ENCODE data around the gene UBE3D. TPM values are rescaled to one million over a fixed set of nuclear protein-coding genes. Genes with fewer than 3 reads are reported as not detected.

UBE3D gene
- total RNA-seq, 1 experiment from 2014 or later, result 5.5 TPM

DNA sequence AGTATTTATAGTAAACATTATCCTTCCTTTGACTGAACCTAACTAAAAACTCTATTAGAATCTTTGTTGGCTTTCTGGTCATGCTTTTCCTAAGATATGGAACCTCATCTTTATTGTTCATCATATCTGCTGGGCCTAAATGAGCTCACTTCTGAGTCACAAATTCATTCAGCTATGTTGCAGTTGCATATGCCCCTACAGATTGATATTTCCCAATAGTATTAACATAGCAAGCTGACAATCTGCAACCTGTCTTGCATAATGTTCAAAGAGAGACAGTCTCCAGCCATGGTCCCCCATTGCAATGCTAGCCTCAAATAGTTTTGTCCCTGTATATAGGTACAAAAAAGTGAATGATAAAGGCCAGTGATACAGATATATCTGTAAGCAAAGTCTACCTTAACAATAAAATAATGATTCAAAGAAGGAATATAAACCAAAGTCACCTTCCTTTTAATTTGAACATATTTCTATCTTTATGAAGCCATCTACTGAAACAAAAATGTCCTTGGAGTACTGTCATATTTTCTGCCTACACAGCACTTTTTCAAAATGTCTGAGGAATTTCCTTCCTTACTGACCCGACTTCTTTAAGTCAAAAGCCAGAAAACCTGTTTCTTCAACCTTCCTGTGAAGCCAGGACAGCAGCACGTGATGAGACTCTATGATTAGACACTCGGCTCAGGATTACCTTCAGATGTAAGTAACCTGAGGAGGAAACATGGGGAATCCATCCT is 140.7 kb downstream of the UBE3D start:
- no peaks in the 10 kb centered on the region for H3K9me2 ChIP-seq (ENCODE audit: insufficient read depth)
- H3K36me3 ChIP-seq (ENCODE audit: low read depth), result no peaks in the 10 kb centered on the region
- H4K20me1 ChIP-seq (ENCODE audit: insufficient read depth), result no peaks in the 10 kb centered on the region
- no peaks in the 10 kb centered on the region for H3K79me2 ChIP-seq (ENCODE audit: low read depth)
- H3K4me2 ChIP-seq, result no peak overlapping the region
- ChIA-PET CTCF (no interaction called here), POLR2A (ENCODE audit: unreplicated experiment) (no interaction called here)
- BruUV-seq (replicated peaks), result no TSS peak
- no peaks in the 10 kb centered on the region for H3K4me1 ChIP-seq (replicated peaks; ENCODE audit: insufficient read depth)
- H3K27me3 ChIP-seq (ENCODE audit: insufficient read depth, low read depth), result no peaks in the 10 kb centered on the region
- TF ChIP-seq EZH2 (IDR thresholded peaks at IDR 0.05; ENCODE audit: low read depth) (no peak), CTCF (conservative IDR thresholded peaks at IDR 0.05) (no peak)
- no peaks in the 10 kb centered on the region for H3F3A ChIP-seq (ENCODE audit: insufficient read depth, low read depth)
- intact Hi-C loops (cut with micrococcal nuclease; ENCODE audit: unreplicated experiment), result no loop called here
- H2AFZ ChIP-seq, result no peak overlapping the region
- no peak overlapping the region for H3K27ac ChIP-seq
- H3K9me3 ChIP-seq (ENCODE audit: insufficient read depth, low read depth), result no peaks in the 10 kb centered on the region
- H3K4me3 ChIP-seq, result no peak overlapping the region
- no peak for DNase-seq

DNA sequence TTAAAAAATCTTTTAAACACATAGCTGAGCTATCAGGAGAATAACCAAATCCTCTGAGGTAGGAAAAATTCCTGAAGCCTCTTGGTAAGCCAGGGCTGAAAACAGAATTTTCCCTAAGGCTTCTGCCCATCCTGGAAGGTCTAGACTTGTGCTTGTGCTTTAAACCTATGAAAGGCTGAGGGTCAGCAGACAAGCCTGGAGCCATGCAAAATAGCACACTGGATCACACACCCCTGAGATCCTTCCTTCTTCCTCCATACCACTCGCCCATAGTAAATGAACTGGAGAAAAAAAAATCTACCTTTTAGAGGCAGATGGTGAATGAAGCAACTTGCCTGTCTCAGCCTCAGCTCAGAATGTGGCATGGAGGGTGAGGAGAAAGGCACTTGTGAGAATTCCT is 144.4 kb downstream of the UBE3D start:
- no peak for DNase-seq
- Histone ChIP-seq H3F3A (ENCODE audit: insufficient read depth, low read depth) (no peaks in the 10 kb centered on the region), H2AFZ (no peak overlapping the region), H3K9me2 (ENCODE audit: insufficient read depth) (no peaks in the 10 kb centered on the region), H3K36me3 (ENCODE audit: low read depth) (no peaks in the 10 kb centered on the region), H3K4me1 (replicated peaks; ENCODE audit: insufficient read depth) (peaks cover 12% of the 10 kb centered on the region), H3K79me2 (ENCODE audit: low read depth) (no peaks in the 10 kb centered on the region), H4K20me1 (ENCODE audit: insufficient read depth) (no peaks in the 10 kb centered on the region), H3K27ac (no peak overlapping the region), H3K4me3 (no peak overlapping the region), H3K9me3 (ENCODE audit: insufficient read depth, low read depth) (no peaks in the 10 kb centered on the region), H3K27me3 (ENCODE audit: insufficient read depth, low read depth) (no peaks in the 10 kb centered on the region), H3K4me2 (no peak overlapping the region)
- ChIA-PET CTCF (no interaction called here), POLR2A (ENCODE audit: unreplicated experiment) (no interaction called here)
- intact Hi-C loops (cut with micrococcal nuclease; ENCODE audit: unreplicated experiment), result no loop called here
- BruUV-seq (replicated peaks), result no TSS peak
- TF ChIP-seq EZH2 (IDR thresholded peaks at IDR 0.05; ENCODE audit: low read depth) (no peak), CTCF (conservative IDR thresholded peaks at IDR 0.05) (no peak)

DNA sequence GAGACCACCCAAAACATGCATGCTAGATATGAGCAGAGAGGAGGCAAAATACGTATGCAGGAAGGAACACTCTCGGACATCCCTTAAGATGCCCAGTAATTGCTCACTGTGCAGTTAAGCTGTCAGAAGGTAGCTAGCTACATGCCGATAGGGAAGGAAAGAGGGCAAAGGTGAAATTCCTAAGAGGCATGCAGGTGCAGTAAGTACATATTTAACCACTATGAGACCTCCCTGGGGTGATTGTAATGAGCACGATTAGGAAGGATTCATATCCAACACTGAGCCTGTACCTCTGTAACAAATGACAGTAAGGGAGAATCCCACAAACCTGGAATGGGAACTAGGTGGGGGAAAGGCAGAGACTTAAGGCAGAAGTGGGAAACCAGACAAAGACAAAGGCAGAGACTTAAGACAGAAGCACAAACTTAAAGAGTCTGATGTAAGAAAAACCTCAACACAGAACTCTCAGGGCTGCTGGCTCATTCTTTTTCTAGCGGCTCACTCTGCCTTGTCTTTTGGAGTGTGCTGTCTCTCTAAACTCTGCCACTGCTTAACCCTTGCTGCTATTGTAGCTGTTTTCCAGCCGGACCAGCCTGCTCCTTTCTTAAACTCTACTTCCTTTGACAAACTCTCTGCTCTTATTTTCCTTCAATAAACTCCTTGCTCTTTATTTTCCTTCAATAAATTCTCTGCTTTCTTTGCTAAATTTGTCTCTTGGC is 148.1 kb downstream of the UBE3D start:
- Histone ChIP-seq H3K4me2 (peak overlapping the region; percentile 53), H3F3A (ENCODE audit: insufficient read depth, low read depth) (no peaks in the 10 kb centered on the region), H3K9me3 (ENCODE audit: insufficient read depth, low read depth) (no peaks in the 10 kb centered on the region), H3K4me1 (replicated peaks; ENCODE audit: insufficient read depth) (peaks cover 17% of the 10 kb centered on the region), H3K79me2 (ENCODE audit: low read depth) (no peaks in the 10 kb centered on the region), H2AFZ (no peak overlapping the region), H3K4me3 (no peak overlapping the region), H4K20me1 (ENCODE audit: insufficient read depth) (no peaks in the 10 kb centered on the region), H3K27me3 (ENCODE audit: insufficient read depth, low read depth) (no peaks in the 10 kb centered on the region), H3K27ac (peak overlapping the region; percentile 11; the same call in 1 of the 2 replicates), H3K36me3 (ENCODE audit: low read depth) (no peaks in the 10 kb centered on the region), H3K9me2 (ENCODE audit: insufficient read depth) (no peaks in the 10 kb centered on the region)
- BruUV-seq (replicated peaks), result no TSS peak
- intact Hi-C loops (cut with micrococcal nuclease; ENCODE audit: unreplicated experiment), result no loop called here
- no peak for TF ChIP-seq CTCF (conservative IDR thresholded peaks at IDR 0.05)
- no peak for TF ChIP-seq EZH2 (IDR thresholded peaks at IDR 0.05; ENCODE audit: low read depth)
- DNase-seq, result peak; percentile 10 to 49
- ChIA-PET POLR2A (ENCODE audit: unreplicated experiment) (no interaction called here), CTCF (no interaction called here)
